Naive thymus-derived CD4-positive, alpha-beta T cell (primary cell): ENCODE measurements around the gene LOXL3. TPM values are rescaled to one million over a fixed set of nuclear protein-coding genes. Genes with fewer than 3 reads are reported as not detected.

ENCODE experiments used
- ATAC-seq: fragments of 150-1000 bp; cut with Tn5 transposase; 2 replicates; pipeline ENCODE4 v1.10.0; 2021; ENCODE audit warnings: mild to moderate bottlenecking, moderate library complexity
- CTCF ChIA-PET: fragments of 350-600 bp; sonication (Branson Sonifier 250); formaldehyde crosslinking; loops from one replicate; lab custom pipeline; 2021; ENCODE audit warnings: antibody characterized with exemption; lab: Charles Lee
- POLR2A ChIA-PET: fragments of 350-600 bp; sonication (Branson Sonifier 250); formaldehyde crosslinking; loops from one replicate; lab custom pipeline; 2021; ENCODE audit warnings: antibody characterized with exemption, inconsistent platforms; lab: Charles Lee
- DNase-seq, 9 donors: peaks; one replicate each; pipeline versions ENCODE4 v3.0.0 to v3.0.0-alpha.2; 2020 to 2022; ENCODE audit warnings: mixed read lengths in 1 of 9
- H3K27ac ChIP-seq: one replicate; pipeline ENCODE4 v1.7.0; 2013; ENCODE audit warnings: mild to moderate bottlenecking, low read depth, low read length, moderate library complexity
- H3K27me3 ChIP-seq, 2 donors: one replicate each; pipeline ENCODE4 v1.7.0; 2013; ENCODE audit warnings: low read length in 2 of 2, mild to moderate bottlenecking in 2 of 2, moderate library complexity in 2 of 2; ENCODE audit not compliant: control insufficient read depth in 2 of 2, insufficient read depth in 2 of 2
- H3K36me3 ChIP-seq, 3 experiments: 1 replicate in 2 of 3; 2 replicates in 1 of 3; pipeline ENCODE4 v1.7.0; 2013; ENCODE audit warnings: low read length in 3 of 3, mild to moderate bottlenecking in 3 of 3, moderate library complexity in 1 of 3; ENCODE audit not compliant: insufficient read depth in 3 of 3, control insufficient read depth in 2 of 3
- H3K4me1 ChIP-seq, 2 donors: one replicate each; pipeline ENCODE4 v1.7.0; 2013; ENCODE audit warnings: low read length in 2 of 2, mild to moderate bottlenecking in 2 of 2, moderate library complexity in 1 of 2; ENCODE audit not compliant: control insufficient read depth in 2 of 2, insufficient read depth in 2 of 2
- H3K4me3 ChIP-seq: 2 replicates; pipeline ENCODE4 v1.7.0; 2013; ENCODE audit warnings: mild to moderate bottlenecking, low read length
- H3K9me3 ChIP-seq, 3 experiments: 1 replicate in 2 of 3; 2 replicates in 1 of 3; pipeline ENCODE4 v1.7.0; 2013; ENCODE audit warnings: low read length in 3 of 3; ENCODE audit not compliant: control insufficient read depth in 2 of 3
- H3K27ac Mint-ChIP-seq, 9 donors: one replicate each; pipeline ENCODE4 v1.8.0; 2020 to 2022; ENCODE audit warnings: mixed read lengths in 9 of 9, mild to moderate bottlenecking in 8 of 9, moderate library complexity in 5 of 9, inconsistent platforms in 2 of 9
- H3K27me3 Mint-ChIP-seq, 5 donors: one replicate each; pipeline ENCODE4 v1.8.0; 2021 to 2022; ENCODE audit warnings: mixed read lengths in 5 of 5, mild to moderate bottlenecking in 1 of 5
- H3K36me3 Mint-ChIP-seq, 5 donors: one replicate each; pipeline ENCODE4 v1.8.0; 2020 to 2022; ENCODE audit warnings: mixed read lengths in 5 of 5, mild to moderate bottlenecking in 3 of 5, inconsistent platforms in 1 of 5
- H3K4me1 Mint-ChIP-seq, 7 donors: one replicate each; pipeline ENCODE4 v1.8.0; 2020 to 2022; ENCODE audit warnings: mixed read lengths in 7 of 7, mild to moderate bottlenecking in 3 of 7, inconsistent platforms in 1 of 7
- H3K4me3 Mint-ChIP-seq, 10 donors: one replicate each; pipeline ENCODE4 v1.8.0; 2020 to 2022; ENCODE audit warnings: mild to moderate bottlenecking in 10 of 10, mixed read lengths in 10 of 10, moderate library complexity in 6 of 10, inconsistent platforms in 2 of 10
- H3K9me3 Mint-ChIP-seq, 11 donors: one replicate each; pipeline ENCODE4 v1.8.0; 2020 to 2022; ENCODE audit warnings: mixed read lengths in 11 of 11, mild to moderate bottlenecking in 4 of 11, inconsistent platforms in 1 of 11, moderate library complexity in 1 of 11
- intact Hi-C, 2 donors: fragments of 100-400 bp; cut with micrococcal nuclease; formaldehyde crosslinking; loops; one replicate each; pipeline ENCODE4 v1.15.1; 2023
- polyA plus RNA-seq, 2 donors: library from polyadenylated mRNA; unstranded; fragments of 300-500 nt; fragmentation: Illumina TruSeq; gene quantifications; one replicate each; pipeline ENCODE4 v1.2.3, GENCODE V29; 2021
- total RNA-seq, 6 experiments: library from RNA in 5 of 6; stranded (reverse) in 5 of 6; gene quantifications; 1 replicate in 5 of 6; 2 replicates in 1 of 6; pipeline ENCODE4 v1.2.3 and lab custom pipeline; 2021 to 2026

LOXL3 gene
- total and polyA plus RNA-seq, 7 experiments from 2014 or later, result 0.17 to 6.9 (median 0.66) TPM; not detected in 1

- no peak for ATAC-seq
- Mint-ChIP-seq H3K4me3 (peak overlapping the region in 1 of 10 donors; percentile 5), H3K4me1 (peaks cover 25 to 47% (median 36%) of the 10 kb centered on the region in 7 donors), H3K36me3 (peaks cover 4 to 12% (median 9%) of the 10 kb centered on the region in 5 donors), H3K9me3 (peaks cover 0 to 6% (median 0%) of the 10 kb centered on the region in 11 donors), H3K27ac (peak overlapping the region in 1 of 9 donors; percentile 30), H3K27me3 (peaks cover 28 to 61% (median 46%) of the 10 kb centered on the region in 5 donors)
- Histone ChIP-seq H3K4me1 (peaks cover 21 to 33% of the 10 kb centered on the region in 2 donors), H3K4me3 (no peak overlapping the region), H3K27me3 (peaks cover 6 to 27% of the 10 kb centered on the region in 2 donors), H3K27ac (no peak overlapping the region), H3K9me3 (no peaks in the 10 kb centered on the region), H3K36me3 (peaks cover 0 to 4% (median 0%) of the 10 kb centered on the region in 3 experiments)
- ChIA-PET POLR2A (interaction anchor here (4.6 to 5.0 kb wide), 2 partner anchors 18 to 29 kb away, joined by 22 to 33 read pairs; partner anchors contain the start of genes AUP1, CCDC142, HTRA2 and TTC31), CTCF (interaction anchor here (1.5 kb wide), 1 partner anchor 19 kb away, joined by 6 read pairs; the partner anchor contains the start of genes AUP1 and HTRA2)
- no peak for DNase-seq
- intact Hi-C loops, result no loop called here
Measured at GRCh38 chr2:74511104-74511989, 42.4 kb downstream of the LOXL3 start.

GRCh38 chr2:74510272-74510671 is 43.5 kb downstream of the LOXL3 start:
- no peak for ATAC-seq
- ChIA-PET POLR2A (interaction anchor here (1.7 to 5.0 kb wide), 4 partner anchors 12 to 52 kb away, joined by 7 to 33 read pairs (median 22); partner anchors contain the start of genes AUP1, CCDC142, HTRA2 and TTC31), CTCF (interaction anchor here (1.5 kb wide), 1 partner anchor 20 kb away, joined by 6 read pairs; the partner anchor contains the start of genes AUP1 and HTRA2)
- Mint-ChIP-seq H3K9me3 (peaks cover 0 to 6% (median 0%) of the 10 kb centered on the region in 11 donors), H3K36me3 (peaks cover 4 to 19% (median 15%) of the 10 kb centered on the region in 5 donors), H3K4me1 (peaks cover 23 to 49% (median 37%) of the 10 kb centered on the region in 7 donors), H3K4me3 (no peak overlapping the region), H3K27me3 (peaks cover 29 to 53% (median 42%) of the 10 kb centered on the region in 5 donors), H3K27ac (no peak overlapping the region)
- Histone ChIP-seq H3K4me1 (peaks cover 17 to 34% of the 10 kb centered on the region in 2 donors), H3K27me3 (peaks cover 5 to 23% of the 10 kb centered on the region in 2 donors), H3K36me3 (peaks cover 0 to 11% (median 4%) of the 10 kb centered on the region in 3 experiments), H3K9me3 (no peaks in the 10 kb centered on the region), H3K27ac (no peak overlapping the region), H3K4me3 (no peak overlapping the region)
- intact Hi-C loops, result no loop called here
- DNase-seq, result no peak

DNA sequence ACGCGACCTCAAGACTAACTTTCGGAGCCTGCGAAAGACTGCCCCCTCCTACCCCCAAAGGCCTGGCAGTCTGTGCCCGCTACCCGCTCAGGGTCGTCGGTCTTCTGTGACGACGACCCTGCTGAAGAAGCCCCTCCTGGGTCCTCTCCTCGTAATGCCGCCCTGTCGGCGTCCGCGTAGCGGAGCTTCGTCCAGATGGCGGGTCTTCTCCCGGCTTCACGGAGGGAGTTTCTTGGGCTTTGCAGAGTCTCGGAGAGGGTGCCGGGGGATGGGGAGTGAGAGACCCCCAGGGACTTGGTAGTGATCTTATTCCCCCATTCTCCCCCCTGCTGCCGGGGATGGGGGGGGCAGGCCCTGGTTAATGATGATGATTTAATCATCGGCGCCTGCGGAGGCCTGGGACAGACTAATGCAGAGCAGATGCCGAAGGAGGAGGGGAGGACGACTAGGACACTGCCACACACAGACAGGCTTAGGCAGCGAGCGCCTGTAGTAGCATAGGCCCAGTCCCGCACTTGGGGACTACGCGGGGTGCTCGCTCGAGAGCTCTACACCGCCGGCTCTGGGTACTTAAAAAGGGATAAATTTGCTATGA is 45.7 kb downstream of the LOXL3 start:
- POLR2A ChIA-PET, result interaction anchor here (0.9 to 5.0 kb wide), 12 partner anchors 9 to 50 kb away, joined by 3 to 33 read pairs (median 5); partner anchors contain the start of genes AUP1, CCDC142, HTRA2 and LBX2
- H3K36me3 ChIP-seq, result peaks cover 0 to 20% (median 5%) of the 10 kb centered on the region in 3 experiments
- peaks cover 34 to 62% (median 51%) of the 10 kb centered on the region in 7 donors for H3K4me1 Mint-ChIP-seq
- H3K9me3 ChIP-seq, result no peaks in the 10 kb centered on the region
- DNase-seq (peak in 1 of 9 donors; percentile 29), ATAC-seq (no peak)
- H3K27me3 Mint-ChIP-seq, result peaks cover 47 to 58% (median 50%) of the 10 kb centered on the region in 5 donors
- H3K27ac Mint-ChIP-seq, result peak overlapping the region; percentile 97 to 100 (median 100)
- H3K4me1 ChIP-seq, result peaks cover 16 to 22% of the 10 kb centered on the region in 2 donors
- H3K27ac ChIP-seq, result peak overlapping the region; percentile 94
- CTCF ChIA-PET, result interaction anchor here (0.5 to 1.5 kb wide), 3 partner anchors 24 to 29 kb away, joined by 3 to 4 read pairs (median 4); partner anchors contain the start of genes CCDC142 and TTC31
- peak overlapping the region; percentile 95 to 100 (median 99) for H3K4me3 Mint-ChIP-seq
- intact Hi-C loops, result loop anchor here (1.0 to 10.0 kb wide), 13 partner anchors 8 to 450 kb away; partner anchors contain the start of genes AUP1 (in 2 of the 2), DOK1 (in 2 of the 2), HTRA2 (in 2 of the 2) and TTC31 (in 2 of the 2)
- peak overlapping the region; percentile 96 for H3K4me3 ChIP-seq
- peaks cover 0 to 6% (median 0%) of the 10 kb centered on the region in 11 donors for H3K9me3 Mint-ChIP-seq
- H3K36me3 Mint-ChIP-seq, result peaks cover 16 to 33% (median 25%) of the 10 kb centered on the region in 5 donors
- peaks cover 0 to 15% of the 10 kb centered on the region in 2 donors for H3K27me3 ChIP-seq

DNA sequence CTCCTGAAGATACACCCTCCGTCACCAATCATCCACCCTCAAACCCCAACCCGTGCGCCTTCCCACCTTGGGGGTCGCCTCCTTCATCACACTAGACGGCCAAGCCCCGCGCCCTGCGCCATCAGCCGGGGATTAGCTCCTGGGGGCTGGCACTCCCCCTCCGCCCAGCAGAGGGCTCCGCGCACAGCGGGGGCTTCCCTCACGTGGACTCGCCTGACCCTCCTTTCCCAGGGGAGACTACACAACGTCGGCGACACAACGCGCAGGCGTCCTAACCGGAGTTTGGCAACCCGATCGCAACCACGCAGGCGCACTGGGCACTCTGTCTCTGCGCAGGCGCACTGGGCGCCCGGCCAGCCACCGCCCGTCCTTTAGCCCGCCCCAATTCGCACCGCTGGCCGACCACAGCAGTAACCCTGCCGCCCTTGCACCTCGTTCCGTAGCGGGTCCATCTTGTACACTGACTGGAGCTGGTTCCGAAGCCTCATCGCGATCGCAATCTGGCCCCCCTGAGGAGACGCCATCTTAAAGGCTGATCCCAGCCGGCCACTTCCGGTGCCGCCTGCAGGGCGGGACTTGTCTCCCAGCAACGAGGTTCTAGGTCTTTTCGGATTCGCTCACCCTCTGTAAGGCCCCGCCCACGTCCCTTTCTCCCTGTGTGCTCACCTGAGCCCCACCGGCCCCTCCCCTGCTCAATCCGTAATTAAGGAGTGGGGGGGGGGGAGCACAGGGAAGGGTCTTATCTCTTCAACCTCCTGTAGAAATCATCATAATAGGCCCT is 46.4 kb downstream of the LOXL3 start, which contains the start of gene PCGF1:
TSS of gene PCGF1 (minus strand) at position 551 of the 781 bp plus-strand sequence. CDS start at position 524, 27 bp downstream.
- H3K4me1 ChIP-seq, result peaks cover 16 to 29% of the 10 kb centered on the region in 2 donors
- ChIA-PET POLR2A (interaction anchor here (0.6 to 5.0 kb wide), 15 partner anchors 8 to 308 kb away, joined by 3 to 33 read pairs (median 4); partner anchors contain the start of genes AUP1, CCDC142, HTRA2 and LBX2), CTCF (interaction anchor here (0.5 to 1.5 kb wide), 3 partner anchors 24 to 29 kb away, joined by 3 to 4 read pairs (median 4); partner anchors contain the start of genes CCDC142 and TTC31)
- H3K27me3 ChIP-seq, result peaks cover 3 to 16% of the 10 kb centered on the region in 2 donors
- H3K4me1 Mint-ChIP-seq, result peaks cover 34 to 66% (median 57%) of the 10 kb centered on the region in 7 donors
- peaks cover 47 to 58% (median 49%) of the 10 kb centered on the region in 5 donors for H3K27me3 Mint-ChIP-seq
- peak within 1 kb of the TSS; percentile 95 to 100 (median 99) for H3K4me3 Mint-ChIP-seq
- H3K36me3 Mint-ChIP-seq, result peaks cover 16 to 33% (median 28%) of the 10 kb centered on the region in 5 donors
- H3K4me3 ChIP-seq, result peak within 1 kb of the TSS; percentile 96
- no peaks in the 10 kb centered on the region for H3K9me3 ChIP-seq
- H3K27ac ChIP-seq, result peak within 1 kb of the TSS; percentile 94
- DNase-seq, result peak; percentile 97 to 99 (median 98)
- H3K36me3 ChIP-seq, result peaks cover 0 to 20% (median 5%) of the 10 kb centered on the region in 3 experiments
- peaks cover 0 to 6% (median 0%) of the 10 kb centered on the region in 11 donors for H3K9me3 Mint-ChIP-seq
- peak within 1 kb of the TSS; percentile 97 to 100 (median 100) for H3K27ac Mint-ChIP-seq
- ATAC-seq, result peak; percentile 96
- intact Hi-C loops, result loop anchor here (1.0 to 10.0 kb wide), 13 partner anchors 9 to 451 kb away; partner anchors contain the start of genes AUP1 (in 2 of the 2), DOK1 (in 2 of the 2), HTRA2 (in 2 of the 2) and TTC31 (in 2 of the 2)
